ENCODE data around the gene APOC3.

DNA sequence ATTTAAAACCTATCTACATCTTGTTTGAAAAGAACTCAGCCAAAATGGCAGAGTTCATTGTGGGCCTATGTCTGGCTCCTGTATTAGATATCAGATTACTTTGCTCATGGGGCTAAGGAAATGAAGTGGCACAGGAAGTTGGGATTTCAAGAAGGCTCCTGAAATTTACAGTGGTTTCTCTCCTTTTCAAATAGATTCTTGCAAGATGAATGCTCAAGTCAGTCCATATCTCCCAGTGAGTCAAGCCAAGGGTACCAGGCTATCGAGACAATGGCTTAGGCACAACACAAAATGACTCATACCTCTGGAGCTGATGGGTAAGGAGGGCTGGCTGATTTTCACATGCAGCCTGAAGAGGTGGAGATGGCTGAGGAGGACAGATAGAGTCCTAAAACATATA, 31.8 kb downstream of the APOC3 start:
- TF ChIP-seq POLR2AphosphoS5 (IDR thresholded peaks at IDR 0.05) = no peak
- TF ChIP-seq, protein P1, sequence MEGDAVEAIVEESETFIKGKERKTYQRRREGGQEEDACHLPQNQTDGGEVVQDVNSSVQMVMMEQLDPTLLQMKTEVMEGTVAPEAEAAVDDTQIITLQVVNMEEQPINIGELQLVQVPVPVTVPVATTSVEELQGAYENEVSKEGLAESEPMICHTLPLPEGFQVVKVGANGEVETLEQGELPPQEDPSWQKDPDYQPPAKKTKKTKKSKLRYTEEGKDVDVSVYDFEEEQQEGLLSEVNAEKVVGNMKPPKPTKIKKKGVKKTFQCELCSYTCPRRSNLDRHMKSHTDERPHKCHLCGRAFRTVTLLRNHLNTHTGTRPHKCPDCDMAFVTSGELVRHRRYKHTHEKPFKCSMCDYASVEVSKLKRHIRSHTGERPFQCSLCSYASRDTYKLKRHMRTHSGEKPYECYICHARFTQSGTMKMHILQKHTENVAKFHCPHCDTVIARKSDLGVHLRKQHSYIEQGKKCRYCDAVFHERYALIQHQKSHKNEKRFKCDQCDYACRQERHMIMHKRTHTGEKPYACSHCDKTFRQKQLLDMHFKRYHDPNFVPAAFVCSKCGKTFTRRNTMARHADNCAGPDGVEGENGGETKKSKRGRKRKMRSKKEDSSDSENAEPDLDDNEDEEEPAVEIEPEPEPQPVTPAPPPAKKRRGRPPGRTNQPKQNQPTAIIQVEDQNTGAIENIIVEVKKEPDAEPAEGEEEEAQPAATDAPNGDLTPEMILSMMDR (IDR thresholded peaks at IDR 0.05) = no peak

Measured in prostate gland (tissue), 2 donors.